Activated T-helper 1 cell treated with anti-CD3 and anti-CD28 coated beads, Interleukin-12 subunit alpha, Interleukin-12 subunit beta, Interleukin-2, Interleukin-4 antibody, amounts not matched to agents 30 ng/mL and 10 ng/mL and 1 ng/mL, durations not matched to agents 14 hours and 24 hours and 36 hours (primary cell): ENCODE results near the gene ENHO. TPM values are rescaled to one million over a fixed set of nuclear protein-coding genes. Genes with fewer than 3 reads are reported as not detected.

Experiments
- DNase-seq: peaks from one replicate; pipeline ENCODE4 v3.0.0; 2021; ENCODE audit warnings: low spot score
- H3K27ac Mint-ChIP-seq: one replicate; pipeline ENCODE4 v1.8.0; 2021; ENCODE audit warnings: mild to moderate bottlenecking, mixed read lengths
- H3K27me3 Mint-ChIP-seq: one replicate; pipeline ENCODE4 v1.8.0; 2022; ENCODE audit warnings: mild to moderate bottlenecking, moderate library complexity, mixed read lengths; ENCODE audit not compliant: insufficient read depth
- H3K36me3 Mint-ChIP-seq: one replicate; pipeline ENCODE4 v1.8.0; 2021; ENCODE audit warnings: low read depth, mixed read lengths
- H3K4me1 Mint-ChIP-seq: one replicate; pipeline ENCODE4 v1.8.0; 2021; ENCODE audit warnings: low read depth, mixed read lengths
- H3K4me3 Mint-ChIP-seq: one replicate; pipeline ENCODE4 v1.8.0; 2021; ENCODE audit warnings: mild to moderate bottlenecking, moderate library complexity, mixed read lengths
- H3K9me3 Mint-ChIP-seq: one replicate; pipeline ENCODE4 v1.8.0; 2021; ENCODE audit warnings: mixed read lengths
- intact Hi-C: fragments of 100-400 bp; cut with micrococcal nuclease; formaldehyde crosslinking; loops from one replicate; pipeline ENCODE4 v1.15.1; 2024
- total RNA-seq: library from RNA; stranded (reverse); gene quantifications from 2 replicates; pipeline ENCODE4 v1.2.3, GENCODE V29; 2022

ENHO gene
- total RNA-seq, 1 donor from 2014 or later, result not detected

- intact Hi-C loops, result loop anchor here (5.0 kb wide), 1 partner anchor 42 kb away; no protein-coding TSS in a partner anchor
- Mint-ChIP-seq H3K27me3 (peaks cover 6% of the 10 kb centered on the region), H3K9me3 (no peaks in the 10 kb centered on the region), H3K27ac (no peak overlapping the region), H3K4me1 (no peaks in the 10 kb centered on the region), H3K4me3 (no peak overlapping the region), H3K36me3 (no peaks in the 10 kb centered on the region)
- no peak for DNase-seq
Measured at GRCh38 chr9:34560599-34561214, 37.9 kb upstream of the ENHO start.

- intact Hi-C loops, result loop anchor here (5.0 kb wide), 1 partner anchor 42 kb away; no protein-coding TSS in a partner anchor
- DNase-seq, result no peak
- no peak overlapping the region for H3K27ac Mint-ChIP-seq
Measured at GRCh38 chr9:34559624-34560455, 37.0 kb upstream of the ENHO start.

GRCh38 chr9:34558919-34559623, 36.3 kb upstream of the ENHO start:
- H3K4me3 Mint-ChIP-seq, result no peak overlapping the region
- peaks cover 3% of the 10 kb centered on the region for H3K27me3 Mint-ChIP-seq
- no peaks in the 10 kb centered on the region for H3K36me3 Mint-ChIP-seq
- no peak overlapping the region for H3K27ac Mint-ChIP-seq
- H3K4me1 Mint-ChIP-seq, result no peaks in the 10 kb centered on the region
- DNase-seq, result no peak
- intact Hi-C loops, result no loop called here
- no peaks in the 10 kb centered on the region for H3K9me3 Mint-ChIP-seq

More at GRCh38 chr9:34559624-34560455, 37.0 kb upstream of the ENHO start:
- Mint-ChIP-seq H3K27me3 (peaks cover 6% of the 10 kb centered on the region), H3K9me3 (no peaks in the 10 kb centered on the region), H3K4me3 (no peak overlapping the region), H3K4me1 (no peaks in the 10 kb centered on the region), H3K36me3 (no peaks in the 10 kb centered on the region)

- no peak overlapping the region for H3K27ac Mint-ChIP-seq
- H3K4me1 Mint-ChIP-seq, result no peaks in the 10 kb centered on the region
- intact Hi-C loops, result no loop called here
- DNase-seq, result no peak
- peaks cover 2% of the 10 kb centered on the region for H3K27me3 Mint-ChIP-seq
- no peaks in the 10 kb centered on the region for H3K9me3 Mint-ChIP-seq
- H3K36me3 Mint-ChIP-seq, result no peaks in the 10 kb centered on the region
- H3K4me3 Mint-ChIP-seq, result no peak overlapping the region
Measured at GRCh38 chr9:34558364-34558763, 35.6 kb upstream of the ENHO start.

- Mint-ChIP-seq H3K4me1 (no peaks in the 10 kb centered on the region), H3K9me3 (no peaks in the 10 kb centered on the region), H3K27ac (no peak overlapping the region), H3K27me3 (peaks cover 2% of the 10 kb centered on the region), H3K36me3 (no peaks in the 10 kb centered on the region), H3K4me3 (no peak overlapping the region)
- intact Hi-C loops, result no loop called here
- no peak for DNase-seq
Measured at GRCh38 chr9:34557426-34558321, 34.9 kb upstream of the ENHO start.

- Mint-ChIP-seq H3K36me3 (no peaks in the 10 kb centered on the region), H3K27ac (no peak overlapping the region), H3K4me1 (no peaks in the 10 kb centered on the region), H3K27me3 (peaks cover 2% of the 10 kb centered on the region), H3K9me3 (no peaks in the 10 kb centered on the region), H3K4me3 (no peak overlapping the region)
- no peak for DNase-seq
- intact Hi-C loops, result no loop called here
Measured at GRCh38 chr9:34556949-34557348, 34.2 kb upstream of the ENHO start.

- H3K27me3 Mint-ChIP-seq, result peaks cover under 1% of the 10 kb centered on the region
- DNase-seq, result no peak
- H3K9me3 Mint-ChIP-seq, result no peaks in the 10 kb centered on the region
- H3K36me3 Mint-ChIP-seq, result no peaks in the 10 kb centered on the region
- no peaks in the 10 kb centered on the region for H3K4me1 Mint-ChIP-seq
- H3K27ac Mint-ChIP-seq, result no peak overlapping the region
- intact Hi-C loops, result no loop called here
- no peak overlapping the region for H3K4me3 Mint-ChIP-seq
Measured at GRCh38 chr9:34555936-34556525, 33.2 kb upstream of the ENHO start.

- Mint-ChIP-seq H3K4me1 (no peaks in the 10 kb centered on the region), H3K4me3 (no peak overlapping the region), H3K36me3 (no peaks in the 10 kb centered on the region), H3K9me3 (no peaks in the 10 kb centered on the region), H3K27ac (no peak overlapping the region), H3K27me3 (no peaks in the 10 kb centered on the region)
- intact Hi-C loops, result no loop called here
- DNase-seq, result no peak
Measured at GRCh38 chr9:34555500-34555899, 32.7 kb upstream of the ENHO start.

- H3K27ac Mint-ChIP-seq, result no peak overlapping the region
- no peaks in the 10 kb centered on the region for H3K27me3 Mint-ChIP-seq
- DNase-seq, result no peak
- no peaks in the 10 kb centered on the region for H3K4me1 Mint-ChIP-seq
- intact Hi-C loops, result no loop called here
- no peaks in the 10 kb centered on the region for H3K36me3 Mint-ChIP-seq
- no peaks in the 10 kb centered on the region for H3K9me3 Mint-ChIP-seq
- H3K4me3 Mint-ChIP-seq, result no peak overlapping the region
Measured at GRCh38 chr9:34555002-34555348, 32.2 kb upstream of the ENHO start.

GRCh38 chr9:34554211-34555001, 31.6 kb upstream of the ENHO start:
- Mint-ChIP-seq H3K36me3 (no peaks in the 10 kb centered on the region), H3K4me1 (no peaks in the 10 kb centered on the region), H3K9me3 (no peaks in the 10 kb centered on the region), H3K27ac (no peak overlapping the region), H3K27me3 (no peaks in the 10 kb centered on the region), H3K4me3 (no peak overlapping the region)
- intact Hi-C loops, result no loop called here
- DNase-seq, result no peak

- no peak overlapping the region for H3K27ac Mint-ChIP-seq
Measured at GRCh38 chr9:34553511-34554021, 30.8 kb upstream of the ENHO start.

More at GRCh38 chr9:34553511-34554021, 30.8 kb upstream of the ENHO start:
- intact Hi-C loops, result no loop called here
- no peak for DNase-seq
- Mint-ChIP-seq H3K4me3 (no peak overlapping the region), H3K4me1 (no peaks in the 10 kb centered on the region), H3K36me3 (no peaks in the 10 kb centered on the region), H3K27me3 (peaks cover under 1% of the 10 kb centered on the region), H3K9me3 (no peaks in the 10 kb centered on the region)
